ENCODE results near the gene TFPT.

The TFPT gene

GRCh38 chr19:54069470-54069869 is 46.0 kb downstream of the TFPT start:
- no peak for FAIRE-seq

- FAIRE-seq: no peak
These were observed 51.9 kb downstream of the TFPT start, which contains the start of gene VSTM1 for GRCh38 chr19:54063350-54064116. Gene VSTM1, minus strand, starts transcription at chr19:54063897. Its CDS starts 120 bp downstream, at chr19:54063777.

- no peak for FAIRE-seq
These were observed 52.8 kb downstream of the TFPT start for GRCh38 chr19:54062643-54063042.

All from islet of Langerhans (tissue), 1 donor.